ENCODE measurements around the gene ARHGAP23. TPM values are rescaled to one million over a fixed set of nuclear protein-coding genes. Genes with fewer than 3 reads are reported as not detected.

Gene ARHGAP23
- total RNA-seq, 1 experiment from 2014 or later: 140 TPM

DNA sequence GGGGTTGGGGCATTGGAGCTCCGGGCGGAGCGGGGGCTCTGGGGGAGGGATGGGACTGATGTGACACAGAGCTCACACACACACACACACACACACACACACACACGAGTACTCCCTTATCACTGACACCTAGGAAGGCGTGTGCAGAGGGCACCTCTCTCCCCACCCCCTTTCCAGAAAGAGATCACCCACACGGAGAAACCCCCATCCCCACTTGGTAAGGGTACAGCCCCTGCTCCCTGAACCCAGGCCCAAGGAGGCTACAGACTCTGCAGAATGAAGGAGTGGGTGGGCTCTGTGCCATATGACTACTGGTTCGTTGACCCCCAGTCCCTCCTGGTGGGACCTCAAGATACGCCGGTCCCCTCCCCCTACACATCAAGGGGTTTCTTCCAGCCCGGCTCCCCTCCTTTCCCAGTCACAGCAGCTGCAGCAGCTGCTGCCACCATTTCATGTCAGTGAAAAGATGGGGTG, 8.7 kb upstream of the ARHGAP23 start:
- peak overlapping the region; percentile 67 for H3K4me3 Mint-ChIP-seq (ENCODE audit: low read depth, unreplicated experiment)
- intact Hi-C loops (cut with micrococcal nuclease; ENCODE audit: unreplicated experiment): no loop called here
- H3K4me1 Mint-ChIP-seq (ENCODE audit: low read depth, unreplicated experiment): peaks cover 42% of the 10 kb centered on the region
- TF ChIP-seq, protein P1, sequence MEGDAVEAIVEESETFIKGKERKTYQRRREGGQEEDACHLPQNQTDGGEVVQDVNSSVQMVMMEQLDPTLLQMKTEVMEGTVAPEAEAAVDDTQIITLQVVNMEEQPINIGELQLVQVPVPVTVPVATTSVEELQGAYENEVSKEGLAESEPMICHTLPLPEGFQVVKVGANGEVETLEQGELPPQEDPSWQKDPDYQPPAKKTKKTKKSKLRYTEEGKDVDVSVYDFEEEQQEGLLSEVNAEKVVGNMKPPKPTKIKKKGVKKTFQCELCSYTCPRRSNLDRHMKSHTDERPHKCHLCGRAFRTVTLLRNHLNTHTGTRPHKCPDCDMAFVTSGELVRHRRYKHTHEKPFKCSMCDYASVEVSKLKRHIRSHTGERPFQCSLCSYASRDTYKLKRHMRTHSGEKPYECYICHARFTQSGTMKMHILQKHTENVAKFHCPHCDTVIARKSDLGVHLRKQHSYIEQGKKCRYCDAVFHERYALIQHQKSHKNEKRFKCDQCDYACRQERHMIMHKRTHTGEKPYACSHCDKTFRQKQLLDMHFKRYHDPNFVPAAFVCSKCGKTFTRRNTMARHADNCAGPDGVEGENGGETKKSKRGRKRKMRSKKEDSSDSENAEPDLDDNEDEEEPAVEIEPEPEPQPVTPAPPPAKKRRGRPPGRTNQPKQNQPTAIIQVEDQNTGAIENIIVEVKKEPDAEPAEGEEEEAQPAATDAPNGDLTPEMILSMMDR (IDR thresholded peaks at IDR 0.05; ENCODE audit: unreplicated experiment): no peak
- H3K27me3 Mint-ChIP-seq (ENCODE audit: unreplicated experiment): peaks cover 83% of the 10 kb centered on the region
- DNase-seq: no peak
- peaks cover 14% of the 10 kb centered on the region for H3K36me3 Mint-ChIP-seq (ENCODE audit: insufficient read depth, unreplicated experiment)
- H3K27ac Mint-ChIP-seq (ENCODE audit: unreplicated experiment): no peak overlapping the region
- no TSS peak for BruUV-seq (replicated peaks)
- CTCF ChIA-PET: interaction anchor here (0.9 to 1.4 kb wide), 3 partner anchors 8 to 70 kb away, joined by 3 to 7 read pairs (median 4); no protein-coding TSS in a partner anchor
- no peaks in the 10 kb centered on the region for H3K9me3 Mint-ChIP-seq (ENCODE audit: low read depth, unreplicated experiment)

DNA sequence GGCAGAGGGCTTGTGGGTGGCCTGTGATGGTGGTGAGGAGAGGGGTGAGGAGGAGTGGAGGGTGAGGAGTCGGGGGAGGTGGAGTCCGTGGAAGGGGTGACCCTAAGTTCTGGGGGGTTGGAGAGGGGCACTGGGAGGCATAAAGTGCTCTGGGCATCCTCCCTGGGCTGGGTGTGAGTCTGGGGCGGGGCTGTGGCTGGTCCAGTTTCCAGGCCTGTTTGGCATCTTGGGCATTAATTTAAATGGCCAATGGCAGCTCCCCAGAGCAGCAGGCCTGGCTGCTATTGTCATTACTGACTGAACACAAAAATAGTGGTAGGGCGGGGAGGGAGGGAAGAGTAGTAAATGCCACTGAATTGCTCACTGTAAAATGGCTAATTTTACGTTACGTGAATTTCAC, 7.7 kb upstream of the ARHGAP23 start:
- Mint-ChIP-seq H3K9me3 (ENCODE audit: low read depth, unreplicated experiment) (no peaks in the 10 kb centered on the region), H3K36me3 (ENCODE audit: insufficient read depth, unreplicated experiment) (peaks cover 5% of the 10 kb centered on the region), H3K4me1 (ENCODE audit: low read depth, unreplicated experiment) (peaks cover 35% of the 10 kb centered on the region), H3K4me3 (ENCODE audit: low read depth, unreplicated experiment) (no peak overlapping the region), H3K27me3 (ENCODE audit: unreplicated experiment) (peaks cover 92% of the 10 kb centered on the region), H3K27ac (ENCODE audit: unreplicated experiment) (no peak overlapping the region)
- TF ChIP-seq, protein P1 (IDR thresholded peaks at IDR 0.05; ENCODE audit: unreplicated experiment): no peak
- intact Hi-C loops (cut with micrococcal nuclease; ENCODE audit: unreplicated experiment): no loop called here
- CTCF ChIA-PET: interaction anchor here (0.5 to 1.4 kb wide), 5 partner anchors 30 to 85 kb away, joined by 3 to 7 read pairs (median 3); no protein-coding TSS in a partner anchor
- BruUV-seq (replicated peaks): no TSS peak
- DNase-seq: no peak

DNA sequence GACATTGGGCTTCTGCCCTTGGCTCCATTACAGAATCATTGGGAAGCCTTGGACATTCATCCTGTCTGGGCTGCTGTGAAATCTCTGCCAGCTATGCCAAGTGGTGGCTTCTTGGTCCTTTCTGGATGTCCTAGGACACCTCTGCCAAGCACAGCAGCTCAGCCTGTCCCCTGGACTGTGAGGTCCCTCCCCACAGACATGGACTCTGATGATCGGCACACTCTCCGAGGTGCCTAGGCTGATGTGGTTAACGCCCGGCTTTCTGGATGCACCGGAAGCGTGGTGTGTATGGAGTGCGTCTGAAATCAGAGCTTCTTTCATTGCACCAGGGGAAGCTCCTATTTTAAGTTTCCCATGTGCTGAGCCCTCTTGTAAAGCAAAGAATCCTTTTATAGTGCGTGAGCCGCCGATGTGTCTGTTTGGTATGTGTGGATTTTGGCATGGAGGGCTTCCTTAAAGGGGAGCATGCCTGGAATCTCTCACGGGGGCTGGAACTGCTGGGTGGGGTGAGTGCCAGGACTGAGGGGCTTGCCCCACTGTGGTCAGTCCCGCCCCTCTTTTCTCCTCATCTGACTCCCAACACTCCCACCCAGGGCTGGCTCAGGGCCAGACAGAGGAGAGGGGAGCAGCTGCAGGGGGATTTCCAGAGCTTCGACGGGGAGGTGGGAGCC, 7.0 kb upstream of the ARHGAP23 start:
- H3K27ac Mint-ChIP-seq (ENCODE audit: unreplicated experiment): no peak overlapping the region
- no TSS peak for BruUV-seq (replicated peaks)
- H3K36me3 Mint-ChIP-seq (ENCODE audit: insufficient read depth, unreplicated experiment): no peaks in the 10 kb centered on the region
- H3K4me3 Mint-ChIP-seq (ENCODE audit: low read depth, unreplicated experiment): no peak overlapping the region
- DNase-seq: no peak
- CTCF ChIA-PET: interaction anchor here (1.0 to 2.1 kb wide), 7 partner anchors 8 to 246 kb away, joined by 3 to 12 read pairs (median 6); no protein-coding TSS in a partner anchor
- TF ChIP-seq, protein P1 (IDR thresholded peaks at IDR 0.05; ENCODE audit: unreplicated experiment): no peak
- intact Hi-C loops (cut with micrococcal nuclease; ENCODE audit: unreplicated experiment): no loop called here
- H3K9me3 Mint-ChIP-seq (ENCODE audit: low read depth, unreplicated experiment): no peaks in the 10 kb centered on the region
- peaks cover 98% of the 10 kb centered on the region for H3K27me3 Mint-ChIP-seq (ENCODE audit: unreplicated experiment)
- H3K4me1 Mint-ChIP-seq (ENCODE audit: low read depth, unreplicated experiment): peaks cover 29% of the 10 kb centered on the region

GRCh38 chr17:38421871-38422827, 6.1 kb upstream of the ARHGAP23 start:
- Mint-ChIP-seq H3K4me1 (ENCODE audit: low read depth, unreplicated experiment) (peaks cover 24% of the 10 kb centered on the region), H3K27ac (ENCODE audit: unreplicated experiment) (no peak overlapping the region), H3K27me3 (ENCODE audit: unreplicated experiment) (peaks cover 89% of the 10 kb centered on the region), H3K4me3 (ENCODE audit: low read depth, unreplicated experiment) (no peak overlapping the region), H3K9me3 (ENCODE audit: low read depth, unreplicated experiment) (no peaks in the 10 kb centered on the region), H3K36me3 (ENCODE audit: insufficient read depth, unreplicated experiment) (peaks cover 2% of the 10 kb centered on the region)
- CTCF ChIA-PET: interaction anchor here (0.5 to 2.1 kb wide), 12 partner anchors 9 to 1330 kb away, joined by 3 to 12 read pairs (median 4); no protein-coding TSS in a partner anchor
- TF ChIP-seq, protein P1 (IDR thresholded peaks at IDR 0.05; ENCODE audit: unreplicated experiment): no peak
- no peak for DNase-seq
- no TSS peak for BruUV-seq (replicated peaks)
- intact Hi-C loops (cut with micrococcal nuclease; ENCODE audit: unreplicated experiment): loop anchor here (2.0 kb wide), 2 partner anchors 71 to 241 kb away; no protein-coding TSS in a partner anchor

Data from Calu3 (cell line).